AG10803 (cell line): ENCODE data around the gene ABCF3.

Source experiments
- DNase-seq: peaks from one replicate; pipeline ENCODE4 v3.0.0; 2010; ENCODE audit warnings: low read depth
- H3K4me3 ChIP-seq: 2 replicates; pipeline ENCODE4 v1.5.1; 2011; ENCODE audit warnings: mild to moderate bottlenecking, low read length, control low read depth
- CTCF ChIP-seq: conservative IDR thresholded peaks from 2 replicates; pipeline ENCODE4 v1.5.1; 2011; ENCODE audit warnings: mild to moderate bottlenecking, low read length, control low read depth, inconsistent platforms

Gene ABCF3, protein sequence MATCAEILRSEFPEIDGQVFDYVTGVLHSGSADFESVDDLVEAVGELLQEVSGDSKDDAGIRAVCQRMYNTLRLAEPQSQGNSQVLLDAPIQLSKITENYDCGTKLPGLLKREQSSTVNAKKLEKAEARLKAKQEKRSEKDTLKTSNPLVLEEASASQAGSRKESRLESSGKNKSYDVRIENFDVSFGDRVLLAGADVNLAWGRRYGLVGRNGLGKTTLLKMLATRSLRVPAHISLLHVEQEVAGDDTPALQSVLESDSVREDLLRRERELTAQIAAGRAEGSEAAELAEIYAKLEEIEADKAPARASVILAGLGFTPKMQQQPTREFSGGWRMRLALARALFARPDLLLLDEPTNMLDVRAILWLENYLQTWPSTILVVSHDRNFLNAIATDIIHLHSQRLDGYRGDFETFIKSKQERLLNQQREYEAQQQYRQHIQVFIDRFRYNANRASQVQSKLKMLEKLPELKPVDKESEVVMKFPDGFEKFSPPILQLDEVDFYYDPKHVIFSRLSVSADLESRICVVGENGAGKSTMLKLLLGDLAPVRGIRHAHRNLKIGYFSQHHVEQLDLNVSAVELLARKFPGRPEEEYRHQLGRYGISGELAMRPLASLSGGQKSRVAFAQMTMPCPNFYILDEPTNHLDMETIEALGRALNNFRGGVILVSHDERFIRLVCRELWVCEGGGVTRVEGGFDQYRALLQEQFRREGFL

DNA sequence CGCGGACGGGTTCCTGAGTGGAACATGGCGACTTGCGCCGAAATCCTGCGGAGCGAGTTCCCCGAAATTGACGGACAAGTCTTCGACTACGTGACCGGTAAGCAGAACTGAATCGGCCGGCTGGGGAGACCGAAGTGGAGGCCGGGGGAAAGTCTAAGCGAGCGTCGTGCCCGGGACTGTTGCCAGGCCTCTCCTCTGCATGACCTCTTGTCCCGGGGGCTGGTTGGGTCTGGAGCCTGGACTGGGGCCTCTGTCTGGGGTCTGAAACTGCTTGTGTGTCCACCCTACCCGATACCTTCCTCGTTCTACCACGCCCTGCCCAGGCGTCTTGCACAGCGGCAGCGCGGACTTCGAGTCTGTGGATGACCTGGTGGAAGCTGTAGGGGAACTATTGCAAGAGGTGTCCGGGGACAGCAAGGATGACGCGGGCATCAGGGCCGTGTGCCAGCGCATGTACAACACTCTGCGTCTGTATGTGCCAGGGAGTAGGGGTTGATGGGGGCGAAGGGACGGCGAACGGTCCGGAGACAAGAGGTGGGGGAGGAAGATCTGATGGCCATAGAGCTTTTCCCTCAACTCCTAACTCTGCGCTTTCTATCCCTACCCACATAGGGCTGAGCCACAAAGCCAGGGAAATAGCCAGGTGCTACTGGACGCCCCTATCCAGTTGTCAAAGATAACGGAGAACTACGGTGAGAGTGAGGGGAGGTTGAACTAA is at the start of gene ABCF3:
TSS of gene ABCF3 (plus strand) at position 16 of the 718 bp plus-strand sequence. CDS start at position 25, 9 bp downstream.
- peak; percentile 58 for DNase-seq

GRCh38 chr3:184140436-184140835 is 45.6 kb upstream of the ABCF3 start:
- no peak for DNase-seq

More for the DNA sequence above, at the start of gene ABCF3:
- TF ChIP-seq CTCF: no peak
- H3K4me3 ChIP-seq: peak within 1 kb of the TSS; percentile 99

DNA sequence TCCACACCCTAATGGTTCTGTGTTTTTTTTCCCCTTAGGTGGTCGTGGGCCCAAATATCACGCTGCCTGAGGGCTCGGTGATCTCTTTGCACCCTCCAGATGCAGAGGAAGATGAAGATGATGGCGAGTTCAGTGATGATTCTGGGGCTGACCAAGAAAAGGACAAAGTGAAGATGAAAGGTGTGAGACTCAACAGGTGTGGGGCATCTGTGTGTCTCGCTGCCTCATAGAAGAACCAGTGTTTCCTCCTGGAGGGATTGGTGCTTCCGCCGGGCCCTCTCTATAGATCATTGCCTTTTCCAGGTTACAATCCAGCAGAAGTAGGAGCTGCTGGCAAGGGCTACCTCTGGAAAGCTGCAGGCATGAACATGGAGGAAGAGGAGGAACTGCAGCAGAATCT is 43.8 kb upstream of the ABCF3 start:
- DNase-seq: no peak
- TF ChIP-seq CTCF: no peak
- no peak overlapping the region for H3K4me3 ChIP-seq

More at GRCh38 chr3:184140436-184140835, 45.6 kb upstream of the ABCF3 start:
- no peak for TF ChIP-seq CTCF
- H3K4me3 ChIP-seq: no peak overlapping the region

DNA sequence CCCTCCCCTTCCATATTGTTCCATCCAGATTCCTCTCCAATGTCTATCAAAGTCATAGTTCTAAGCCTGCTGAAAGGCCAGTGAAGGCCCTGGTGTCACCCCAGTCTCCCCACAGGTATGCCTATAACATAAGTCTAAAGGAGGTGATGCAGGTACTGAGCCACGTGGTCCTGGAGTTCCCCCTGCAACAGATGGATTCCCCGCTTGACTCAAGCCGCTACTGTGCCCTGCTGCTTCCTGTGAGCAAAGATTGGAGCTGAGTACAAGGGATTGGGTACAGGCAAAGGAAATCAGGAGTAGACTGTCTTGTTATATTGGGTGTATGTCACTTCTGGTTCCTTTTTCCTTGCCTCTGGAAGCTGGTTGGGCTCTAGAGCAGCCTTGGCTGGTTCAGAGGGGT is 42.7 kb upstream of the ABCF3 start:
- DNase-seq: no peak
- H3K4me3 ChIP-seq: no peak overlapping the region
- TF ChIP-seq CTCF: no peak

DNA sequence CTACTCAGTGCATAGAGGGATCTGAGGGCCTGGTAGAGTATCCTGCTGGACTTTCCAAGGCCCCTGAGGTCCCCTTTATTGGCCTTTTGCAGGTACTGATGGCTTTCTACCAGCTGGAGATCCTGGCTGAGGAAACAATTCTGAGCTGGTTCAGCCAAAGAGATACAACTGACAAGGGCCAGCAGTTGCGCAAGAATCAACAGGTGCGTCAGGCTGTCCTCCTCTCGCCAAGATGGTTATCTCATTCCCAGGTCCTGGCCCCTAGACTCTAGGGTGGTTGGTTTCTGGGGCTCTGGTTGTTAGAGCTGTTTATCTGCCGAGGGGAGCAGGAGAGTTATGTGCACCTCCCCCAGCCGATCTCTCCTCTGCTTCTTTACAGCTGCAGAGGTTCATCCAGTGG is 41.5 kb upstream of the ABCF3 start:
- no peak for TF ChIP-seq CTCF
- DNase-seq: no peak

GRCh38 chr3:184145111-184145524 is 40.9 kb upstream of the ABCF3 start:
- no peak overlapping the region for H3K4me3 ChIP-seq
- peak; percentile 48 for DNase-seq
- peak; percentile 45 for TF ChIP-seq CTCF

More for the DNA sequence above, 41.5 kb upstream of the ABCF3 start:
- H3K4me3 ChIP-seq: no peak overlapping the region
